K562 (cell line): ENCODE results near the gene MAMDC4. TPM values are rescaled to one million over a fixed set of nuclear protein-coding genes. Genes with fewer than 3 reads are reported as not detected.

Experiments
- BCL6 ChIP-seq: fragments of 250-450 bp; sonication (Bioruptor Pico); IDR thresholded peaks from 2 replicates; pipeline ENCODE4 v1.4.0; 2020
- BRF1 ChIP-seq: IDR thresholded peaks from 3 replicates; pipeline ENCODE4 v1.6.1; 2011; ENCODE audit warnings: borderline replicate concordance, mild to moderate bottlenecking; ENCODE audit not compliant: insufficient read length; ENCODE audit errors: extremely low read depth
- CHD4 ChIP-seq: fragments of 200-600 bp; sonication (generic); IDR thresholded peaks from 3 replicates; pipeline ENCODE4 v1.6.1; 2012; ENCODE audit warnings: low read depth, mild to moderate bottlenecking, mixed read lengths, low read length, inconsistent platforms; ENCODE audit not compliant: insufficient read depth, insufficient replicate concordance, poor library complexity, severe bottlenecking
- ELF4 ChIP-seq: fragments of 450-650 bp; formaldehyde crosslinking; IDR thresholded peaks from 2 replicates; pipeline ENCODE4 v1.4.0; 2022; ENCODE audit warnings: missing genetic modification characterization
- FUS ChIP-seq: fragments of 200-400 bp; formaldehyde crosslinking; optimal IDR thresholded peaks from 2 replicates; pipeline ENCODE3; 2017; ENCODE audit warnings: low read depth, low read length
- HDGF ChIP-seq: fragments of 450-650 bp; IDR thresholded peaks from 2 replicates; pipeline ENCODE4 v1.6.1; 2016
- HINFP ChIP-seq: fragments of 450-650 bp; conservative IDR thresholded peaks from 2 replicates; pipeline ENCODE4 v1.6.1; 2016; ENCODE audit warnings: missing genetic modification characterization, low read depth, mild to moderate bottlenecking, control low read depth, missing compliant biosample characterization
- MED1 ChIP-seq: sonication (generic); formaldehyde crosslinking; IDR thresholded peaks from 2 replicates; pipeline ENCODE4 v1.8.1; 2023; ENCODE audit warnings: missing genetic modification reagents, borderline replicate concordance
- PHB2 ChIP-seq: fragments of 450-650 bp; IDR thresholded peaks from 2 replicates; pipeline ENCODE4 v1.6.1; 2017; ENCODE audit warnings: low read depth
- POLR2G ChIP-seq: fragments of 200-400 bp; formaldehyde crosslinking; IDR thresholded peaks from 2 replicates; pipeline ENCODE4 v1.6.1; 2017; ENCODE audit warnings: low read depth, mild to moderate bottlenecking, antibody characterized with exemption, low read length, moderate library complexity
- RBM22 ChIP-seq: fragments of 200-400 bp; formaldehyde crosslinking; IDR thresholded peaks from 2 replicates; pipeline ENCODE4 v1.6.1; 2018; ENCODE audit warnings: low read length, low read depth; ENCODE audit not compliant: poor library complexity, severe bottlenecking
- RERE ChIP-seq: sonication (generic); formaldehyde crosslinking; IDR thresholded peaks from 2 replicates; pipeline ENCODE4 v1.8.0; 2023; ENCODE audit warnings: missing genetic modification reagents, mild to moderate bottlenecking, borderline replicate concordance
- SETDB1 ChIP-seq: IDR thresholded peaks from one replicate; pipeline ENCODE4 v1.6.1; 2012; ENCODE audit warnings: low read length, control low read depth, inconsistent platforms
- THRB ChIP-seq: fragments of 450-650 bp; formaldehyde crosslinking; conservative IDR thresholded peaks from 2 replicates; pipeline ENCODE4 v1.4.0; 2022; ENCODE audit warnings: mild to moderate bottlenecking, missing genetic modification characterization
- VEZF1 ChIP-seq: fragments of 200-800 bp; sonication (Bioruptor generic); IDR thresholded peaks from 2 replicates; pipeline ENCODE4 v1.6.1; 2017; ENCODE audit warnings: missing genetic modification characterization, missing compliant biosample characterization
- ZKSCAN3 ChIP-seq: fragments of 250-450 bp; sonication (Bioruptor Pico); IDR thresholded peaks from 2 replicates; pipeline ENCODE4 v1.4.0; 2020
- polyA plus RNA-seq, 8 experiments: library from polyadenylated mRNA; depleted of rRNA in 4 of 8; stranded (reverse) in 5 of 8; unstranded in 3 of 8; fragments of >200 nt; fragmentation: Nextera tagmentation in 2 of 8; fragmentation: Illumina TruSeq in 1 of 8; extraction: Ambion mirVana in 2 of 8; extraction: Trizol in 1 of 8; gene quantifications; 2 replicates each; pipeline versions ENCODE4 v1.2.1 to v1.2.3, GENCODE V29; 2011 to 2014; ENCODE audit warnings: inconsistent platforms in 1 of 8, missing spikeins in 1 of 8
- total RNA-seq, 7 experiments: library from RNA; depleted of rRNA in 6 of 7; stranded (reverse); fragments of >200 nt in 6 of 7; fragmentation: Illumina TruSeq in 2 of 7; extraction: Trizol in 2 of 7; gene quantifications; 2 replicates each; pipeline versions ENCODE4 v1.2.1 to v1.2.3, GENCODE V29; 2011 to 2021; ENCODE audit warnings: low replicate concordance in 1 of 7

Gene MAMDC4
- total and polyA plus RNA-seq, 9 of the 15 experiments (the other 6 are each of a cell fraction or from before 2014, with no cell fraction given): 0.03 to 10.8 (median 1.5) TPM

DNA sequence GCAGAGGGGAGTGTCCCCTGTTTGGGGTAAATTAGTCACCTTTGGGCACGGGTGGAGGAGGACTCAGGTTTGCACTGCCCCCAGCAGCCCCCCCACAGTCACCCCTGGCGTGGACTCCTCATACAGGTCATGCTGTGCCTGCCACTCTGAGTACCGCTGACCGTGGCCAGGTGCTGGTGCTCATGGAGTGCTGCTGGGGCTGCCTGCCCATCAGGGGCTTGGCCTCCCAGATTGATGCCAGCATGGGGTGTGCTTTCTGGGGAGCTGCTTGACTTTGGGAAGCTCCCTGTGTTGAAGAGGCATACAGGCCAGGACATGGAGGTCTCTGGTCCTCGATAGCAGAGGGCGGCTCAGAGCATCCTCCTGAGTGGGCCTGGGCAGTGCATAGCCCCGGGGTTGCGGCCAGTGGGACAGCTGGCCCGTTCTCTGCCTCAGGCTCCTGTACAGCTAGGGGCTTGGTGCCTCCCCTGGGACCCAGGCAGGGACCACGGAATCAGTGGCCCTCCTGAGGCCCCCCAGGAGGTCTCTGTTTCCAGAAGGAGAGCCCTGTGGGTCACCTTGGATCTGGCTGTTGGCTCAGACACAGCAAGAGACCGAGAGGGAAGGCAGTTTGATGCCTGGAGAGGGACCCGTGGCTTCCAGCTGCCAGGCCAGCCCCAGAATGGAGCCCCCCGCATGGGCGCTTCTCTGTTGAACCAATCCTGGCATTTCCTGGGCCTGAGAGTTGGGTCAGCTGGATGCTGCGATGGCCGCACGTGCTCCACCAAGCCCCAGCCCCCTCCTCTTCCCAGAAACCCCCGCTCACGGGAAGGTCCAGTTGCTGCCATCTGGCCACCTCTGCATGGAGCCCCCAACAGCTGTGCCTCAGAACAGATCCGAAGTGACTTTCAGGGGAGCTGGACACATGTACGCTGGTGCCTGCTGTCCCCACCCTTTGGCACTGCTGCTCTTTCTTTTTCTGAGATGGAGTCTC lies 15.9 kb upstream of the MAMDC4 start (continued):
- TF ChIP-seq ELF4 (no peak), POLR2G (peak; percentile 47; the same call in 1 of the 2 replicates), THRB (CRISPR knock-in tag) (no peak), RBM22 (peak; percentile 59), CHD4 (no peak), SETDB1 (no peak), HINFP (no peak), BRF1 (no peak), PHB2 (no peak), BCL6 (no peak), VEZF1 (CRISPR knock-in tag) (no peak), HDGF (no peak), MED1 (CRISPR knock-in tag) (no peak), RERE (CRISPR knock-in tag) (no peak), ZKSCAN3 (no peak), FUS (no peak)
